Prostate gland (tissue), 2 donors: ENCODE data around the gene PODXL2. TPM values are rescaled to one million over a fixed set of nuclear protein-coding genes. Genes with fewer than 3 reads are reported as not detected.

Experiments used
- DNase-seq: peaks from one replicate; pipeline ENCODE4 v3.0.0-alpha.2; 2019; ENCODE audit warnings: low spot score
- H3K27ac ChIP-seq, 2 donors: fragments of 200-600 bp; sonication (generic); 2 replicates each; pipeline ENCODE4 v1.5.1; 2017 to 2019
- H3K27me3 ChIP-seq: fragments of 200-600 bp; sonication (generic); replicated peaks from 2 replicates; pipeline ENCODE4 v1.5.1; 2019; ENCODE audit not compliant: insufficient read depth
- H3K36me3 ChIP-seq, 2 donors: fragments of 200-600 bp; sonication (generic); 1 replicate in 1 of 2; 2 replicates in 1 of 2; pipeline versions ENCODE4 v1.5.1 to v1.8.1; 2017 to 2019
- H3K4me1 ChIP-seq: fragments of 200-600 bp; sonication (generic); replicated peaks from 2 replicates; pipeline ENCODE4 v1.5.1; 2019
- H3K4me3 ChIP-seq, 2 donors: fragments of 200-600 bp; sonication (generic); 2 replicates each; pipeline ENCODE4 v1.5.1; 2017 to 2019
- H3K9me3 ChIP-seq: fragments of 200-600 bp; sonication (generic); 2 replicates; pipeline ENCODE4 v1.5.1; 2017
- POLR2A ChIP-seq: fragments of 450-650 bp; IDR thresholded peaks from one replicate; pipeline ENCODE4 v1.6.1; 2016; ENCODE audit warnings: antibody characterized with exemption, mild to moderate bottlenecking
- POLR2AphosphoS5 ChIP-seq: sonication (generic); formaldehyde crosslinking; IDR thresholded peaks from one replicate; pipeline ENCODE4 v1.6.1; 2017; ENCODE audit warnings: antibody characterized with exemption
- WGBS: methylation state at CpG from one replicate; pipeline ENCODE4 v1.1.5; 2018; 5-methylcytosine and 5-hydroxymethylcytosine counted together
- intact Hi-C: fragments of 100-400 bp; cut with DNase I; formaldehyde crosslinking; loops from one replicate; pipeline ENCODE4 v1.14.2; 2022
- total RNA-seq, 2 donors: library from RNA; depleted of rRNA; stranded (reverse); fragments of >200 nt; gene quantifications; one replicate each; pipeline ENCODE4 v1.1.0, GENCODE V29; 2016
- TF ChIP-seq, protein P1 (sequence below), 4 experiments: fragments of 200-600 bp in 2 of 4; fragments of 450-650 bp in 2 of 4; sonication (generic) in 2 of 4; IDR thresholded peaks; 1 replicate in 3 of 4; 2 replicates in 1 of 4; pipeline ENCODE4 v1.5.1; 2016 to 2019; ENCODE audit warnings: antibody characterized with exemption in 4 of 4, mild to moderate bottlenecking in 2 of 4, moderate library complexity in 2 of 4

Gene PODXL2
- total RNA-seq, 2 donors from 2014 or later, result 63.9 to 73.7 TPM

DNA sequence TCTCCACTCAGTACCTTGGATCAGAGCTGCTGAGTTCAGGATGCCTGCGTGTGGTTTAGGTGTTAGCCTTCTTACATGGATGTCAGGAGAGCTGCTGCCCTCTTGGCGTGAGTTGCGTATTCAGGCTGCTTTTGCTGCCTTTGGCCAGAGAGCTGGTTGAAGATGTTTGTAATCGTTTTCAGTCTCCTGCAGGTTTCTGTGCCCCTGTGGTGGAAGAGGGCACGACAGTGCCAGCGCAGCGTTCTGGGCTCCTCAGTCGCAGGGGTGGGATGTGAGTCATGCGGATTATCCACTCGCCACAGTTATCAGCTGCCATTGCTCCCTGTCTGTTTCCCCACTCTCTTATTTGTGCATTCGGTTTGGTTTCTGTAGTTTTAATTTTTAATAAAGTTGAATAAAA, 7.0 kb upstream of the PODXL2 start:
- H3K4me3 ChIP-seq, result no peak overlapping the region
- H3K9me3 ChIP-seq, result no peaks in the 10 kb centered on the region
- H3K4me1 ChIP-seq, result no peaks in the 10 kb centered on the region
- no peaks in the 10 kb centered on the region for H3K27me3 ChIP-seq
- 98% methylated on average over 11 of the region's 11 CpGs for WGBS
- no peaks in the 10 kb centered on the region for H3K36me3 ChIP-seq
- DNase-seq, result no peak
- TF ChIP-seq POLR2A, result no peak
- TF ChIP-seq POLR2AphosphoS5, result no peak
- TF ChIP-seq, protein P1, sequence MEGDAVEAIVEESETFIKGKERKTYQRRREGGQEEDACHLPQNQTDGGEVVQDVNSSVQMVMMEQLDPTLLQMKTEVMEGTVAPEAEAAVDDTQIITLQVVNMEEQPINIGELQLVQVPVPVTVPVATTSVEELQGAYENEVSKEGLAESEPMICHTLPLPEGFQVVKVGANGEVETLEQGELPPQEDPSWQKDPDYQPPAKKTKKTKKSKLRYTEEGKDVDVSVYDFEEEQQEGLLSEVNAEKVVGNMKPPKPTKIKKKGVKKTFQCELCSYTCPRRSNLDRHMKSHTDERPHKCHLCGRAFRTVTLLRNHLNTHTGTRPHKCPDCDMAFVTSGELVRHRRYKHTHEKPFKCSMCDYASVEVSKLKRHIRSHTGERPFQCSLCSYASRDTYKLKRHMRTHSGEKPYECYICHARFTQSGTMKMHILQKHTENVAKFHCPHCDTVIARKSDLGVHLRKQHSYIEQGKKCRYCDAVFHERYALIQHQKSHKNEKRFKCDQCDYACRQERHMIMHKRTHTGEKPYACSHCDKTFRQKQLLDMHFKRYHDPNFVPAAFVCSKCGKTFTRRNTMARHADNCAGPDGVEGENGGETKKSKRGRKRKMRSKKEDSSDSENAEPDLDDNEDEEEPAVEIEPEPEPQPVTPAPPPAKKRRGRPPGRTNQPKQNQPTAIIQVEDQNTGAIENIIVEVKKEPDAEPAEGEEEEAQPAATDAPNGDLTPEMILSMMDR (IDR thresholded peaks at IDR 0.05), result no peak
- intact Hi-C loops, result no loop called here
- H3K27ac ChIP-seq, result no peak overlapping the region

DNA sequence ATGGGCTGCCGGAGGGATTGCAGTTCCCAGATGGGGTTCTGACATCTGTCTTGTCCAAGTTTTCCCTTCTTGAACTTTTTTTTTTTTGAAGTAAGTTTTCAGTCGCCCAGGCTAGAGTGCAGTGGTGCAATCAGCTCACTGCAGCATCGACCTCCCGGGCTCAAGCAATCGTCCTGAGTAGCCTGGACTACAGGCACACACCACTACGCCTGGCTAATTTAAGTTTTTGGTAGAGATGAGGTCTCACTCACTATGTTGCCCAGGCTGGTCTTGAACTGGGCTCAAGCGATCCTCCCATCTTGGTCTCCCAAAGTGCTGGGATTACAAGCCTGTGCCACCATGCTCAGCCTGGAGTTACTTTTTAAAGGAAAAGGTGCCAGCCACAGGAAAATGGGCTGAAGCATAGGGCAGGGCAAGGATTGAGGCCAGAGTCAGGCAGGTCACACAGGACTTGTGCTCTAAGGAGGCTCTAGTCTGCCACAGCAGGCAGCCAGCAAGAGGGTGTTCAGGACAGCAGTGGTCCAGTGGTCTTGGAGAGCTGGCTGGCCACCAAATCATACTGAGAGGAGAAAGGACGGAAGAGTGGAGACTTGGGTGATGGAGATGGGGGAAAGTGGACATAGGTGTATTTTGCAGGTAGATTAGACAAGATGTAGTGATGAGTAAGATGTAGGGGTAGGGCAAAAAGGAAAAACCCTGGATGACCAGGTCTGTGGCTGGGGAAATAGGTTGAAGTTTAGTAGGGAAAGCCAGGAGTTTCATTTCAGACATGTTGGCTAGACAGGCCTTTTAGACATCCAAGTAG, 6.0 kb upstream of the PODXL2 start:
- H3K4me1 ChIP-seq, result no peaks in the 10 kb centered on the region
- no peaks in the 10 kb centered on the region for H3K27me3 ChIP-seq
- no peaks in the 10 kb centered on the region for H3K9me3 ChIP-seq
- H3K36me3 ChIP-seq, result no peaks in the 10 kb centered on the region
- no peak overlapping the region for H3K4me3 ChIP-seq
- H3K27ac ChIP-seq, result no peak overlapping the region
- no peak for DNase-seq
- 93% methylated on average over 8 of the region's 8 CpGs for WGBS
- TF ChIP-seq, protein P1 (IDR thresholded peaks at IDR 0.05), result no peak
- TF ChIP-seq POLR2A, result no peak
- no peak for TF ChIP-seq POLR2AphosphoS5
- intact Hi-C loops, result no loop called here

DNA sequence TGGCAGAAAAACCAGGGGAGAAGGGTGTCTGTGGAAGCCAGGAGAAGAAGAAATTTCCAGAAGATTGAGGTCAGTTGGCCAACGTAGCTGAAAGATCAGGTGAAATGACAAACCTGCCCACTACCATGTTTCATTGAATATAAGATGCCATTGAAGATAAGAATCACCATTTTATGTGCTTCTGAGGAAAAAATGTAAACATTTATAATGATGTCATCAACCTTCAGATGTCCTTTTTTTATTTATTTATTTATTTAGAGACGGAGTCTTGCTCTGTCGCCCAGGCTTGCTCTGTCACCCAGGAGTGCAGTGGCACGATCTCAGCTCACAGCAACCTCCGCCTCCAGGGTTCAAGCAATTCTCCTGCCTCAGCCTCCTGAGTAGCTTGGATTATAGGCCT, 4.9 kb upstream of the PODXL2 start:
- TF ChIP-seq, protein P1 (IDR thresholded peaks at IDR 0.05), result no peak
- TF ChIP-seq POLR2A (no peak), POLR2AphosphoS5 (no peak)
- Histone ChIP-seq H3K4me3 (no peak overlapping the region), H3K9me3 (no peaks in the 10 kb centered on the region), H3K4me1 (no peaks in the 10 kb centered on the region), H3K27ac (no peak overlapping the region), H3K36me3 (no peaks in the 10 kb centered on the region), H3K27me3 (no peaks in the 10 kb centered on the region)
- DNase-seq, result no peak
- WGBS, result 60% methylated on average over 5 of the region's 5 CpGs
- intact Hi-C loops, result no loop called here

DNA sequence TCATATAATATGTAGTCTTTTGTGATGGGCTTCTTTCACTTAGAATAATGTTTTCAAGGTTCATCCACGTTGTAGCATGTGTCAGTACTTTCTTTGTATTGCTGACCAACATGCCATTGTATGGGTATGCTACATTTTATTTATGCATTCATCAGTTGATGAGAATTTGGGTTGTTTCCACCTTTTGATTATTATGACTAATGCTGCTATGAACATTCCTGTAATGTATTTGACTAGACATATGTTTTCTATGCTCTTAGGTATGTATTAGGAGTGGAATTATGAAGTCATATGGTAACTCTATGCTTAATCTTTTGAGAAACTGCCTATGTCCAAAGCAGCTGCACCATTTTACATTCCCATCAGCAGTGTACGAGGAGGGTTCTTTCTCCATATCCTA, 3.2 kb upstream of the PODXL2 start:
- DNase-seq, result no peak
- no peaks in the 10 kb centered on the region for H3K27me3 ChIP-seq
- H3K4me3 ChIP-seq, result no peak overlapping the region
- intact Hi-C loops, result no loop called here
- peaks cover 3% of the 10 kb centered on the region for H3K4me1 ChIP-seq
- no peaks in the 10 kb centered on the region for H3K9me3 ChIP-seq
- TF ChIP-seq, protein P1 (IDR thresholded peaks at IDR 0.05), result no peak
- no peak overlapping the region for H3K27ac ChIP-seq
- WGBS, result 63% methylated on average over 2 of the region's 2 CpGs
- no peaks in the 10 kb centered on the region for H3K36me3 ChIP-seq

DNA sequence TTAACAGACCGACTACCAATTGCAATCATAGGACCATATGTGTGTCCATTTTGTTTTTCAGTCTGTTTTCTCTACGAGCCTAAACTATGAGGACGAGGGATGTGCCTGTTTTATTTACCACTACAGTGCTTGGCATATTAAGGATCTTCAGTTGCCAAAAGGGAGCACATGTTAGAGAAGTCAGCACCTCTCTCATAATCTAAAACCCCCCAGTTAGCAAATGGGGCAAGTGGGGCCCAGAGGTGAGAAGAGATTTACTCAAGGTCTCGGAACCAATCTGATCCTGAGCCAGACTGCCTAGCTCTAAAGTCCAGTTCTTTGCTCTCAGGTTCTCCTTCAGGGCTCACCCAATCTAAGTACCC, 578 bp upstream of the PODXL2 start:
- Histone ChIP-seq H3K4me1 (peaks cover 3% of the 10 kb centered on the region), H3K4me3 (no peak overlapping the region), H3K36me3 (no peaks in the 10 kb centered on the region), H3K27ac (no peak overlapping the region), H3K9me3 (no peaks in the 10 kb centered on the region), H3K27me3 (no peaks in the 10 kb centered on the region)
- WGBS, result 61% methylated on average over 4 of the region's 4 CpGs
- no peak for DNase-seq
- TF ChIP-seq, protein P1 (IDR thresholded peaks at IDR 0.05), result no peak
- no peak for TF ChIP-seq POLR2A
- no peak for TF ChIP-seq POLR2AphosphoS5
- intact Hi-C loops, result no loop called here
